CD4-positive, alpha-beta T cell treated with Interferon gamma for 1 hour (primary cell): Measurements from ENCODE around the gene SASS6.

Source experiments
- DNase-seq: peaks from one replicate; pipeline ENCODE4 v3.0.0-alpha.2; 2020

SASS6 gene

GRCh38 chr1:100132566-100133477 is at the start of gene SASS6, which contains the start of gene TRMT13:
Gene SASS6 (minus strand): TSS chr1:100132930. CDS start chr1:100132814, 116 bp downstream.
Gene TRMT13 (plus strand): TSS chr1:100133163. CDS start chr1:100133169, 6 bp downstream.
- peak; percentile 94 for DNase-seq

- no peak for DNase-seq
Observed at GRCh38 chr1:100178091-100178490, 45.4 kb upstream of the SASS6 start, which contains the start of gene LRRC39. Gene LRRC39 (minus strand): TSS chr1:100178256. CDS start chr1:100168516, 9,740 bp downstream.

GRCh38 chr1:100177295-100178041 is 44.7 kb upstream of the SASS6 start:
- no peak for DNase-seq

GRCh38 chr1:100168051-100168450 is 35.3 kb upstream of the SASS6 start:
- DNase-seq = no peak

- DNase-seq = no peak
Observed at GRCh38 chr1:100164702-100165101, 32.0 kb upstream of the SASS6 start.

GRCh38 chr1:100164216-100164615 is 31.5 kb upstream of the SASS6 start:
- DNase-seq = no peak

- DNase-seq = no peak
Observed at GRCh38 chr1:100162881-100163280, 30.2 kb upstream of the SASS6 start.

- DNase-seq = no peak
Observed at GRCh38 chr1:100152271-100152670, 19.5 kb upstream of the SASS6 start.

- no peak for DNase-seq
Observed at GRCh38 chr1:100151679-100152078, 18.9 kb upstream of the SASS6 start.

GRCh38 chr1:100147875-100148274 is 15.1 kb upstream of the SASS6 start:
- no peak for DNase-seq

GRCh38 chr1:100146958-100147357 is 14.2 kb upstream of the SASS6 start:
- no peak for DNase-seq

- DNase-seq = no peak
Observed at GRCh38 chr1:100145116-100145515, 12.4 kb upstream of the SASS6 start.

- DNase-seq = no peak
Observed at GRCh38 chr1:100142343-100142742, 9.6 kb upstream of the SASS6 start.

- DNase-seq = no peak
Observed at GRCh38 chr1:100141192-100141591, 8.5 kb upstream of the SASS6 start.

GRCh38 chr1:100137602-100138001 is 4.9 kb upstream of the SASS6 start:
- no peak for DNase-seq

GRCh38 chr1:100134872-100135271 is 2.1 kb upstream of the SASS6 start:
- no peak for DNase-seq

- no peak for DNase-seq
Observed at GRCh38 chr1:100131623-100132022, 1.1 kb downstream of the SASS6 start.

GRCh38 chr1:100130552-100131077 is 2.1 kb downstream of the SASS6 start:
- no peak for DNase-seq

GRCh38 chr1:100127226-100127625 is 5.5 kb downstream of the SASS6 start:
- no peak for DNase-seq

GRCh38 chr1:100122177-100122576 is 10.6 kb downstream of the SASS6 start:
- no peak for DNase-seq

GRCh38 chr1:100115524-100115923 is 17.2 kb downstream of the SASS6 start:
- no peak for DNase-seq

- no peak for DNase-seq
Observed at GRCh38 chr1:100109554-100110066, 23.1 kb downstream of the SASS6 start.

- no peak for DNase-seq
Observed at GRCh38 chr1:100107696-100108095, 25.0 kb downstream of the SASS6 start.
